Right renal pelvis (tissue), 4 donors: Measurements from ENCODE around the gene SLC25A3. TPM values are rescaled to one million over a fixed set of nuclear protein-coding genes. Genes with fewer than 3 reads are reported as not detected.
A peak's percentile ranks its signal among the peaks of the same experiment; 100 is the strongest.

ENCODE experiments used
- DNase-seq, 4 donors: peaks; one replicate each; pipeline ENCODE4 v3.0.0-alpha.2; 2013; ENCODE audit warnings: low read depth in 4 of 4, low spot score in 3 of 4, missing footprints in 1 of 4
- polyA plus RNA-seq, 4 donors: library from polyadenylated mRNA; unstranded; fragments of 120-200 nt; gene quantifications; one replicate each; pipeline ENCODE4 v1.2.1, GENCODE V29; 2013; ENCODE audit not compliant: insufficient read length in 4 of 4

The SLC25A3 gene
- polyA plus RNA-seq, 4 donors = 623 to 684 (median 658) TPM

GRCh38 chr12:98653866-98654493 is 60.5 kb downstream of the SLC25A3 start:
- DNase-seq = peak in 1 of 4 donors; percentile 34

Other genes starting within 250 kb of the SLC25A3 start
- gene TMPO, start 78.1 kb upstream of the SLC25A3 start, polyA plus RNA-seq = 100 to 1,000 TPM; 166 to 201 (median 201) TPM
- gene IKBIP, start 51.1 kb downstream of the SLC25A3 start, polyA plus RNA-seq = 10 to 100 TPM; 28.5 to 32.3 (median 30.3) TPM
- 10 to 100 TPM; 26.0 to 37.5 (median 36.8) TPM for gene APAF1, start 51.6 kb downstream of the SLC25A3 start, polyA plus RNA-seq